ENCODE results near the gene TMEM86B. TPM values are rescaled to one million over a fixed set of nuclear protein-coding genes. Genes with fewer than 3 reads are reported as not detected.

Gene TMEM86B
- polyA plus RNA-seq, 1 donor from 2014 or later, result 2.3 TPM

- Histone ChIP-seq H3F3A (ENCODE audit: insufficient read depth, low read length, poor library complexity, severe bottlenecking) (no peaks in the 10 kb centered on the region), H3K4me2 (ENCODE audit: low read length) (no peak overlapping the region), H2AFZ (ENCODE audit: low read depth, low read length) (no peak overlapping the region), H3K36me3 (ENCODE audit: insufficient read depth, low read length) (peaks cover 9% of the 10 kb centered on the region), H3K4me3 (ENCODE audit: low read length) (no peak overlapping the region), H3K27me3 (ENCODE audit: insufficient read depth, low read depth, low read length) (no peaks in the 10 kb centered on the region), H3K9ac (ENCODE audit: low read length) (no peak overlapping the region), H3K9me2 (ENCODE audit: insufficient read depth, low read length) (no peaks in the 10 kb centered on the region), H4K20me1 (ENCODE audit: insufficient read depth) (no peaks in the 10 kb centered on the region), H3K27ac (ENCODE audit: low read length) (no peak overlapping the region), H3K79me2 (replicated peaks; ENCODE audit: insufficient read depth, low read length) (no peaks in the 10 kb centered on the region), H3K9me3 (ENCODE audit: low read length) (no peaks in the 10 kb centered on the region)
- TF ChIP-seq SMC3 (conservative IDR thresholded peaks at IDR 0.05; ENCODE audit: poor library complexity) (no peak), POLR2AphosphoS5 (IDR thresholded peaks at IDR 0.05) (no peak), EP300 (conservative IDR thresholded peaks at IDR 0.05; ENCODE audit: poor library complexity, severe bottlenecking) (no peak), REST (IDR thresholded peaks at IDR 0.05; ENCODE audit: borderline replicate concordance) (no peak)
Measured at GRCh38 chr19:55240713-55241020, 12.1 kb upstream of the TMEM86B start.

- no peak overlapping the region for H3K27ac ChIP-seq (ENCODE audit: low read length)
- no peak overlapping the region for H3K9ac ChIP-seq (ENCODE audit: low read length)
- TF ChIP-seq EP300 (conservative IDR thresholded peaks at IDR 0.05; ENCODE audit: poor library complexity, severe bottlenecking) (no peak), POLR2AphosphoS5 (IDR thresholded peaks at IDR 0.05) (no peak), RAD21 (conservative IDR thresholded peaks at IDR 0.05) (no peak), REST (IDR thresholded peaks at IDR 0.05; ENCODE audit: borderline replicate concordance) (no peak), CTCF (IDR thresholded peaks at IDR 0.05; ENCODE audit: poor library complexity, severe bottlenecking) (no peak), MXI1 (conservative IDR thresholded peaks at IDR 0.05; ENCODE audit: poor library complexity, severe bottlenecking) (no peak), EZH2 (IDR thresholded peaks at IDR 0.05; ENCODE audit: borderline replicate concordance, insufficient read depth, low read length, poor library complexity, severe bottlenecking) (no peak), TAF1 (IDR thresholded peaks at IDR 0.05; ENCODE audit: low read depth) (no peak), SMC3 (conservative IDR thresholded peaks at IDR 0.05; ENCODE audit: poor library complexity) (no peak)
- H3K79me2 ChIP-seq (replicated peaks; ENCODE audit: insufficient read depth, low read length), result no peaks in the 10 kb centered on the region
- H2AFZ ChIP-seq (ENCODE audit: low read depth, low read length), result no peak overlapping the region
- no peak overlapping the region for H3K4me2 ChIP-seq (ENCODE audit: low read length)
- H3F3A ChIP-seq (ENCODE audit: insufficient read depth, low read length, poor library complexity, severe bottlenecking), result no peaks in the 10 kb centered on the region
- no peaks in the 10 kb centered on the region for H3K27me3 ChIP-seq (ENCODE audit: insufficient read depth, low read depth, low read length)
- H3K4me3 ChIP-seq (ENCODE audit: low read length), result no peak overlapping the region
- H3K9me2 ChIP-seq (ENCODE audit: insufficient read depth, low read length), result no peaks in the 10 kb centered on the region
- no peaks in the 10 kb centered on the region for H4K20me1 ChIP-seq (ENCODE audit: insufficient read depth)
- peaks cover 9% of the 10 kb centered on the region for H3K36me3 ChIP-seq (ENCODE audit: insufficient read depth, low read length)
- no peaks in the 10 kb centered on the region for H3K9me3 ChIP-seq (ENCODE audit: low read length)
Measured at GRCh38 chr19:55239004-55239403, 10.4 kb upstream of the TMEM86B start.

Measured in neural cell (in vitro differentiated cells).